ENCODE measurements around the gene NR2F2. TPM values are rescaled to one million over a fixed set of nuclear protein-coding genes. Genes with fewer than 3 reads are reported as not detected.
A peak's percentile ranks its signal among the peaks of the same experiment; 100 is the strongest.

The NR2F2 gene
- total and polyA plus RNA-seq, 2 of the 13 experiments (the other 11 are each of a cell fraction or from before 2014, with no cell fraction given) = 3.5 to 4.7 TPM

GRCh38 chr15:96353930-96354730, 23.6 kb downstream of the NR2F2 start (continued):
- TF ChIP-seq, protein P1, sequence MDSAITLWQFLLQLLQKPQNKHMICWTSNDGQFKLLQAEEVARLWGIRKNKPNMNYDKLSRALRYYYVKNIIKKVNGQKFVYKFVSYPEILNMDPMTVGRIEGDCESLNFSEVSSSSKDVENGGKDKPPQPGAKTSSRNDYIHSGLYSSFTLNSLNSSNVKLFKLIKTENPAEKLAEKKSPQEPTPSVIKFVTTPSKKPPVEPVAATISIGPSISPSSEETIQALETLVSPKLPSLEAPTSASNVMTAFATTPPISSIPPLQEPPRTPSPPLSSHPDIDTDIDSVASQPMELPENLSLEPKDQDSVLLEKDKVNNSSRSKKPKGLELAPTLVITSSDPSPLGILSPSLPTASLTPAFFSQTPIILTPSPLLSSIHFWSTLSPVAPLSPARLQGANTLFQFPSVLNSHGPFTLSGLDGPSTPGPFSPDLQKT (CRISPR knock-in tag; IDR thresholded peaks at IDR 0.05; ENCODE audit: borderline replicate concordance) = no peak
- TF ChIP-seq ZNF317 (CRISPR knock-in tag; IDR thresholded peaks at IDR 0.05) (no peak), ZNF616 (CRISPR knock-in tag; IDR thresholded peaks at IDR 0.05; ENCODE audit: low read depth) (no peak), FOXM1 (CRISPR knock-in tag; IDR thresholded peaks at IDR 0.05) (no peak), ZNF33B (CRISPR knock-in tag; IDR thresholded peaks at IDR 0.05) (no peak), HDAC1 (CRISPR knock-in tag; IDR thresholded peaks at IDR 0.05) (peak; percentile 38), ETV5 (CRISPR knock-in tag; IDR thresholded peaks at IDR 0.05; ENCODE audit: borderline replicate concordance) (peak; percentile 24; the same call in 1 of the 2 replicates), MYC (CRISPR knock-in tag; IDR thresholded peaks at IDR 0.05; ENCODE audit: borderline replicate concordance) (0 out of 2 replicates have a peak, but pooled peaks have one; percentile 19), PCBP1 (IDR thresholded peaks at IDR 0.05; ENCODE audit: borderline replicate concordance, low read depth, low read length) (peak; percentile 39; the same call in 1 of the 2 replicates), ZSCAN12 (CRISPR knock-in tag; IDR thresholded peaks at IDR 0.05) (no peak), ZNF468 (CRISPR knock-in tag; IDR thresholded peaks at IDR 0.05) (no peak), ZNF34 (CRISPR knock-in tag; IDR thresholded peaks at IDR 0.05; ENCODE audit: borderline replicate concordance) (no peak)
- TF ChIP-seq, protein P2, sequence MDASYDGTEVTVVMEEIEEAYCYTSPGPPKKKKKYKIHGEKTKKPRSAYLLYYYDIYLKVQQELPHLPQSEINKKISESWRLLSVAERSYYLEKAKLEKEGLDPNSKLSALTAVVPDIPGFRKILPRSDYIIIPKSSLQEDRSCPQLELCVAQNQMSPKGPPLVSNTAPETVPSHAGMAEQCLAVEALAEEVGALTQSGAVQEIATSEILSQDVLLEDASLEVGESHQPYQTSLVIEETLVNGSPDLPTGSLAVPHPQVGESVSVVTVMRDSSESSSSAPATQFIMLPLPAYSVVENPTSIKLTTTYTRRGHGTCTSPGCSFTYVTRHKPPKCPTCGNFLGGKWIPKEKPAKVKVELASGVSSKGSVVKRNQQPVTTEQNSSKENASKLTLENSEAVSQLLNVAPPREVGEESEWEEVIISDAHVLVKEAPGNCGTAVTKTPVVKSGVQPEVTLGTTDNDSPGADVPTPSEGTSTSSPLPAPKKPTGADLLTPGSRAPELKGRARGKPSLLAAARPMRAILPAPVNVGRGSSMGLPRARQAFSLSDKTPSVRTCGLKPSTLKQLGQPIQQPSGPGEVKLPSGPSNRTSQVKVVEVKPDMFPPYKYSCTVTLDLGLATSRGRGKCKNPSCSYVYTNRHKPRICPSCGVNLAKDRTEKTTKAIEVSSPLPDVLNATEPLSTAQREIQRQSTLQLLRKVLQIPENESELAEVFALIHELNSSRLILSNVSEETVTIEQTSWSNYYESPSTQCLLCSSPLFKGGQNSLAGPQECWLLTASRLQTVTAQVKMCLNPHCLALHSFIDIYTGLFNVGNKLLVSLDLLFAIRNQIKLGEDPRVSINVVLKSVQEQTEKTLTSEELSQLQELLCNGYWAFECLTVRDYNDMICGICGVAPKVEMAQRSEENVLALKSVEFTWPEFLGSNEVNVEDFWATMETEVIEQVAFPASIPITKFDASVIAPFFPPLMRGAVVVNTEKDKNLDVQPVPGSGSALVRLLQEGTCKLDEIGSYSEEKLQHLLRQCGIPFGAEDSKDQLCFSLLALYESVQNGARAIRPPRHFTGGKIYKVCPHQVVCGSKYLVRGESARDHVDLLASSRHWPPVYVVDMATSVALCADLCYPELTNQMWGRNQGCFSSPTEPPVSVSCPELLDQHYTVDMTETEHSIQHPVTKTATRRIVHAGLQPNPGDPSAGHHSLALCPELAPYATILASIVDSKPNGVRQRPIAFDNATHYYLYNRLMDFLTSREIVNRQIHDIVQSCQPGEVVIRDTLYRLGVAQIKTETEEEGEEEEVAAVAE (CRISPR knock-in tag; IDR thresholded peaks at IDR 0.05; ENCODE audit: borderline replicate concordance) = no peak
- TF ChIP-seq, protein P3, sequence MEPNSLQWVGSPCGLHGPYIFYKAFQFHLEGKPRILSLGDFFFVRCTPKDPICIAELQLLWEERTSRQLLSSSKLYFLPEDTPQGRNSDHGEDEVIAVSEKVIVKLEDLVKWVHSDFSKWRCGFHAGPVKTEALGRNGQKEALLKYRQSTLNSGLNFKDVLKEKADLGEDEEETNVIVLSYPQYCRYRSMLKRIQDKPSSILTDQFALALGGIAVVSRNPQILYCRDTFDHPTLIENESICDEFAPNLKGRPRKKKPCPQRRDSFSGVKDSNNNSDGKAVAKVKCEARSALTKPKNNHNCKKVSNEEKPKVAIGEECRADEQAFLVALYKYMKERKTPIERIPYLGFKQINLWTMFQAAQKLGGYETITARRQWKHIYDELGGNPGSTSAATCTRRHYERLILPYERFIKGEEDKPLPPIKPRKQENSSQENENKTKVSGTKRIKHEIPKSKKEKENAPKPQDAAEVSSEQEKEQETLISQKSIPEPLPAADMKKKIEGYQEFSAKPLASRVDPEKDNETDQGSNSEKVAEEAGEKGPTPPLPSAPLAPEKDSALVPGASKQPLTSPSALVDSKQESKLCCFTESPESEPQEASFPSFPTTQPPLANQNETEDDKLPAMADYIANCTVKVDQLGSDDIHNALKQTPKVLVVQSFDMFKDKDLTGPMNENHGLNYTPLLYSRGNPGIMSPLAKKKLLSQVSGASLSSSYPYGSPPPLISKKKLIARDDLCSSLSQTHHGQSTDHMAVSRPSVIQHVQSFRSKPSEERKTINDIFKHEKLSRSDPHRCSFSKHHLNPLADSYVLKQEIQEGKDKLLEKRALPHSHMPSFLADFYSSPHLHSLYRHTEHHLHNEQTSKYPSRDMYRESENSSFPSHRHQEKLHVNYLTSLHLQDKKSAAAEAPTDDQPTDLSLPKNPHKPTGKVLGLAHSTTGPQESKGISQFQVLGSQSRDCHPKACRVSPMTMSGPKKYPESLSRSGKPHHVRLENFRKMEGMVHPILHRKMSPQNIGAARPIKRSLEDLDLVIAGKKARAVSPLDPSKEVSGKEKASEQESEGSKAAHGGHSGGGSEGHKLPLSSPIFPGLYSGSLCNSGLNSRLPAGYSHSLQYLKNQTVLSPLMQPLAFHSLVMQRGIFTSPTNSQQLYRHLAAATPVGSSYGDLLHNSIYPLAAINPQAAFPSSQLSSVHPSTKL (CRISPR knock-in tag; IDR thresholded peaks at IDR 0.05) = no peak
- TF ChIP-seq, protein P4, sequence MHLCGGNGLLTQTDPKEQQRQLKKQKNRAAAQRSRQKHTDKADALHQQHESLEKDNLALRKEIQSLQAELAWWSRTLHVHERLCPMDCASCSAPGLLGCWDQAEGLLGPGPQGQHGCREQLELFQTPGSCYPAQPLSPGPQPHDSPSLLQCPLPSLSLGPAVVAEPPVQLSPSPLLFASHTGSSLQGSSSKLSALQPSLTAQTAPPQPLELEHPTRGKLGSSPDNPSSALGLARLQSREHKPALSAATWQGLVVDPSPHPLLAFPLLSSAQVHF (CRISPR knock-in tag; IDR thresholded peaks at IDR 0.05) = 0 out of 2 replicates have a peak, but pooled peaks have one; percentile 20
- TF ChIP-seq, protein P5, sequence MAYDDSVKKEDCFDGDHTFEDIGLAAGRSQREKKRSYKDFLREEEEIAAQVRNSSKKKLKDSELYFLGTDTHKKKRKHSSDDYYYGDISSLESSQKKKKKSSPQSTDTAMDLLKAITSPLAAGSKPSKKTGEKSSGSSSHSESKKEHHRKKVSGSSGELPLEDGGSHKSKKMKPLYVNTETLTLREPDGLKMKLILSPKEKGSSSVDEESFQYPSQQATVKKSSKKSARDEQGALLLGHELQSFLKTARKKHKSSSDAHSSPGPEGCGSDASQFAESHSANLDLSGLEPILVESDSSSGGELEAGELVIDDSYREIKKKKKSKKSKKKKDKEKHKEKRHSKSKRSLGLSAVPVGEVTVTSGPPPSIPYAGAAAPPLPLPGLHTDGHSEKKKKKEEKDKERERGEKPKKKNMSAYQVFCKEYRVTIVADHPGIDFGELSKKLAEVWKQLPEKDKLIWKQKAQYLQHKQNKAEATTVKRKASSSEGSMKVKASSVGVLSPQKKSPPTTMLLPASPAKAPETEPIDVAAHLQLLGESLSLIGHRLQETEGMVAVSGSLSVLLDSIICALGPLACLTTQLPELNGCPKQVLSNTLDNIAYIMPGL (CRISPR knock-in tag; IDR thresholded peaks at IDR 0.05; ENCODE audit: borderline replicate concordance in 1 of 2, low read depth in 1 of 2) = peak; percentile 26 to 80
